SK-N-MC (cell line): ENCODE measurements around the gene TMTC4.

Experiments
- DNase-seq: peaks from one replicate; pipeline ENCODE4 v3.0.0-alpha.2; 2011; ENCODE audit warnings: low read depth, low spot score
- H3K27ac ChIP-seq: fragments of 200-600 bp; sonication (generic); 2 replicates; pipeline ENCODE4 v1.5.1; 2016; ENCODE audit warnings: mixed run types
- H3K36me3 ChIP-seq: fragments of 200-600 bp; sonication (generic); 2 replicates; pipeline ENCODE4 v1.6.1; 2017; ENCODE audit warnings: antibody characterized with exemption, low read length, mixed read lengths; ENCODE audit not compliant: insufficient read depth
- H3K4me3 ChIP-seq: fragments of 200-600 bp; sonication (generic); 2 replicates; pipeline ENCODE4 v1.5.1; 2016
- H3K9ac ChIP-seq: fragments of 200-600 bp; sonication (generic); 2 replicates; pipeline ENCODE4 v1.8.0; 2017; ENCODE audit warnings: mixed run types, mixed read lengths; ENCODE audit not compliant: insufficient read length
- H3K9me3 ChIP-seq: fragments of 200-600 bp; sonication (generic); 2 replicates; pipeline ENCODE4 v1.6.1; 2017; ENCODE audit warnings: low read depth, mild to moderate bottlenecking, antibody characterized with exemption, low read length, moderate library complexity, mixed read lengths
- EZH2 ChIP-seq: fragments of 200-600 bp; sonication (generic); IDR thresholded peaks from one replicate; pipeline ENCODE4 v1.6.1; 2017; ENCODE audit warnings: antibody characterized with exemption
- FOXP2 ChIP-seq: optimal IDR thresholded peaks from 2 replicates; pipeline ENCODE3; 2011; ENCODE audit warnings: mild to moderate bottlenecking, moderate library complexity; ENCODE audit not compliant: insufficient read depth; ENCODE audit errors: extremely low read length, control extremely low read depth
- POLR2AphosphoS5 ChIP-seq: IDR thresholded peaks from 2 replicates; pipeline ENCODE4 v1.6.1; 2012; ENCODE audit warnings: mild to moderate bottlenecking, low read depth, low read length, borderline replicate concordance

TMTC4 gene

DNA sequence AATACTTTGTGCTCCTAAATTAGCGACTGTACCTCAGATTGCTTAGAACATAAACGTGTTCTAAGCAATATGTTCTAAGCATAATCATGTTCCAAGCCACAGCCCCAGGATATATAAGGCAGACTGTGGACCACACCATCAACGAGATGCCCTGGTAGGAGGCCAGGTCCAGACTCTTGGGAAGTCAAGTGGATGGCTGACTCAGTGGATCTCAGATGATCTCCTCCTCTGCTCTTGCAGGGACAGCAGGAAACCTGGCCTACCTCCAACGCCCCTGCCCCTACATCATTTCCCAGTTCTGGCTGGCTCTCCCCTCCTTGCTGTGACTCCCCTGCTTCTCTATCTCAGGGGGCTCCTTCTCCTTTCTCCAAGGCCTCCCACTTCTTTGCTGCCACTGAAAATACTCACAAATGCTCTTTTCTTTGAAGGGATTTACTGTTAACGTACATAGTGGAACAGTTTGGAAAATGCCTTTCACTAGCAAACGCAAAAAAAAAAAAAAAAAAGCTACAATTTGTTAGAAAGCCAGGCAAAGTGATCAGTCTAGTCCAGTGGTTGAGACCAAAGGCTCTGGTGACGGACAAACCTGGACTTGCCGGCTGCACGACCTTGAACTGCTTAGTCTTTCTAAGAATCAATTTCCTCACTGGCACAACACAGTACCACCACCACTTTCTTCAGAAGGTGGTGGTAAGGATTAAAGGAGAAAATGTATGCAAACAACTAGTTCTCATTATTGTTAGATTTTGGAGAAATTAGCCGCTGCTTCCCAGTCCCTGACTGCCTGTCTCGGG, 3.0 kb downstream of the TMTC4 start:
- Histone ChIP-seq H3K9ac (no peak overlapping the region), H3K9me3 (no peaks in the 10 kb centered on the region), H3K4me3 (no peak overlapping the region), H3K27ac (no peak overlapping the region), H3K36me3 (peaks cover 37% of the 10 kb centered on the region)
- TF ChIP-seq POLR2AphosphoS5 (no peak), FOXP2 (no peak), EZH2 (no peak)
- no peak for DNase-seq

DNA sequence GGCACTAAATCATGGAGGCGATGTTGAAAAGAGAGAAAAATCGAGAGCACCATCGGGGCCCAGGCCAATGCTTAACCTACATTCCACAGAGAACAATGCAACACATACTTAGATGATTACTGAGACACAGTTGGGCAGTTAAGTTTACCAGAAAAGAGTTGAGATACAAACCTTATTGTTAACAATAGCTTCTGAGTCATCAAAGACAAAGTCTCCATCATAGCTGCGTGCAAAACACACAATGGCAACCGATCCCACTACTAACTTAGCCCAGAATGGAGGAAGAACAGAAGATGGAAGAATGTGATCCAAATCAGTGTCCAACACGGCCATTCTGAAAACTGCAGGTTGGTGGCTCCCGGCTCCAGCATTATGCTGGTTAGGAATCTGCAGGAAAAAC, 6.2 kb downstream of the TMTC4 start:
- no peaks in the 10 kb centered on the region for H3K9me3 ChIP-seq
- no peak for DNase-seq
- H3K36me3 ChIP-seq: peaks cover 65% of the 10 kb centered on the region
- TF ChIP-seq FOXP2 (no peak), EZH2 (no peak), POLR2AphosphoS5 (no peak)
- no peak overlapping the region for H3K9ac ChIP-seq
- H3K27ac ChIP-seq: no peak overlapping the region
- H3K4me3 ChIP-seq: no peak overlapping the region

DNA sequence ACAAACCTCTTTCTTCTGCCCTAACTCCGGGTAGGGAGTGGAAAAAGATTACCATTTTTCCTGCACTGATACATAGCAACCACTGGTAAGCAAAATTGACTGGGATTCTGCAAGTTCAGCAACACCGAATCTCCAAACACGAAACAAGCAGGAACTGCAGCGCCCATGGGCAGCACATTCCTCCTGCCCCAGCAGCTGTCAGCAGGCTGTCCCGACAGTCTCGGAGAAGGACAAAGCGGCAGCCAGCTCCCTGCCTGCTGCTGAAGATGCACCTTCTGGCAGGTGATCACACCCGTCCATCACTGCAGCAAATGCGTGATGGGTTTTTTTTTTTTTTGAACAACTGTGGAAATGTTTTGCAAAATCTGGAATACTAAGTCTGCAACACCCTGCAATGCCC, 6.7 kb downstream of the TMTC4 start:
- Histone ChIP-seq H3K36me3 (peaks cover 70% of the 10 kb centered on the region), H3K4me3 (no peak overlapping the region), H3K27ac (no peak overlapping the region), H3K9me3 (no peaks in the 10 kb centered on the region), H3K9ac (no peak overlapping the region)
- TF ChIP-seq EZH2: no peak
- TF ChIP-seq POLR2AphosphoS5: no peak
- no peak for TF ChIP-seq FOXP2
- no peak for DNase-seq

DNA sequence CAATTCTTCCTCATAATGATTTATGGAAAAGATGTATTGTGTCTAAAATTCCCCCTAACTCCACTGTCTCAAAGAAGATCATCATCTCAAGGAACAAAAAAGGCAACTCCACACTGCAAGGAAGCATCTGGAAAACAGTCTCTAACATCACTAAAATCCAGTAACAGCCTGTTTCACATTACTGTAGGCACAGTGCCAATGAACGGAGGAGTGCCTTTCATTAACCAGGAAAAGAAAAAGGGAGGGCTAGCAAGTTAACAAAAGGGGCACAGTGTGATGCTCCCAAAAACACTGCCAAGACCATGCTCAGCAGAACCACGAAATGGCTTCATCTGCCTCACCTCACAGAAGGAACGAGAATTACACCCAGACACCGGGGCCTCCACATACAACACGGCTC, 8.5 kb downstream of the TMTC4 start:
- TF ChIP-seq POLR2AphosphoS5: no peak
- no peak for TF ChIP-seq FOXP2
- TF ChIP-seq EZH2: no peak
- Histone ChIP-seq H3K4me3 (no peak overlapping the region), H3K9ac (no peak overlapping the region), H3K27ac (peak overlapping the region; percentile 27; the same call in 1 of the 2 replicates), H3K36me3 (peaks cover 84% of the 10 kb centered on the region), H3K9me3 (no peaks in the 10 kb centered on the region)
- DNase-seq: no peak

DNA sequence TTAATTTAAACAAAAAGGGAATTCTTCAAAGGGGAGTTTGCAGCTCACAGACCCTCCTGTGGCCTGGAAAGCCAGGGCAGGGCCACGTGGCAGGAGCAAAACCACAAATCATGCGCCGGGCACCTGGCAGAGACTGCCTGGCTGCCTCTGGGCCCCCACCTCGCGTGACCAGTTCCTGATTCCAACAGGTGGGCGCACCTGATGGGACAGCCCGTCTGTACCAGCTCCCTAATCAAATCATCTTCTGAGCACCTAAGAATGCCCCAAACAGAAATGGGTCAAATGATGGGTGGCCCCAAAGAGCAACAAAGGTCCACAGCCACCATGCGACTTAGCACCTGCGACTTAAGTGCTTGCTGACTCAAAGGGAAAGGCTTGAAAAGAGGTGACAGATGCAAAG, 9.2 kb downstream of the TMTC4 start:
- TF ChIP-seq EZH2 (no peak), POLR2AphosphoS5 (no peak), FOXP2 (no peak)
- Histone ChIP-seq H3K27ac (no peak overlapping the region), H3K36me3 (peaks cover 90% of the 10 kb centered on the region), H3K9ac (no peak overlapping the region), H3K4me3 (no peak overlapping the region), H3K9me3 (no peaks in the 10 kb centered on the region)
- no peak for DNase-seq

DNA sequence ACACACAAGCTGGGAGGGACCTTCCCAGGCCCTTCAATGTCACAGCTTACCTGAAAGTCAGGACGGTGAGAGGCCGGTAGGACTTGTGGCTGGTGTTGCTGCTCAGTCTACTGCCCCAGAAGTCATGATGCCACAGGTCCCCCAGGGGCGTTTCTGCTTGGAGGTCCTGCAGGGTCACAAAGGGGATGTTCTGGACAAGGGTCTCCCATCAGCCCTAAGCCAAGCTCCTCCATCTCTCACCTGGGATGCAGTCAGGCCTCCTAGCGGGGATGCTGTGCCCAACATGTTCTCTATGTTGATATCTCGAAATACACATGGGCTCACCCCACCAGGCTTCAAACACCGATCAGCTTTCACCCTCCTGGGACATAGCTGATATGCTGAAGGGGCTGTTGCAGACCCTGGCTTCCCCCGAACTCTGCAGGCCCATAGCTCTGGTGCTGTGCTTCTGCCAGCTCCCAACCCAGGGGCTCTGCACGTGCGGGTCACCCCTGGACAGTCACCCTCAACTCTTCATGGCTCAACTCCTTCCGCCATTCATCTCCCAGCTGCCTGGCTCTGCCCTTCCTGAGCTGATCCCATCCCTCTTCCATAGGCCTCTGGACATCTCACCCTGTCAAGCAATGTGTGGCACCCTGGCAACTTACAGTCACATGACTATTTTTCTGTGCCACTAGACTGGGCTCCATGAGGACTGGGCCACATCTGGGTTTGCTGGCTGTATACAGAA, 10.3 kb downstream of the TMTC4 start:
- TF ChIP-seq EZH2 (no peak), FOXP2 (no peak), POLR2AphosphoS5 (no peak)

DNA sequence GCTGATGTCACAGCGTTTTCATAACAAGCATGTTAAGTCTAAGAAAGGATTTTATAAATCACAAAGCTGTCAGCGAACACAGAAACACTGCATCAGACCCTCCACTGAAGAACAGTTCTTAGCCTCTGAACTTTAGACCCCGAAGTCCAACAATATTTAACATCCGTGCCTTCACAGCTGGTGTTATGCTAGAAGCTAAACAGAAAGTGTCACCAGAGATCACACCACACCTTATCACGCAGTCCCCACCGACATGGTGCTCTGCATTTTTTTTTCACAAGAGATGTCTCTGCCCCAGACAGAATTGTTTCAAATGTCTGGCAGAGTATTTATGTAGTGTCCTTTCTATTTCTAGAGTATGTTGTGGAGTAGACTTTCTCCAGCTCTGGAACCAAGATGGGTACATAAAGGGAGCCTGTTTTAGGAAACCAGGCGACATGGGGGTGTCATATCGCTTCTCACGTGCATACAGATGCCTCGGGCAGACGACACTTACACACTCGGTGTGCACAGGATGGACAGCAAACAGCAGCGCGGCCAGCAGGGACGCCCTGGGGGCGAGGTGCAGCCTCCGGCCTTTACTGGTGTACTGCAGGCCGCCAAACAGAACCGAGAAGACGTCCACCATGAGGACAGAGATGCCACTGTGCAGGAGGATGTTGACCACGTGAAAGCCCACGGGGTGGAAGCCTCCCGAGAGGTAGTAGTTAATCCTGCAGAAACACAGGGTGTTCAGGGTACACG, 12.0 kb downstream of the TMTC4 start:
- no peak for TF ChIP-seq POLR2AphosphoS5
- TF ChIP-seq EZH2: no peak
- no peak for TF ChIP-seq FOXP2
- Histone ChIP-seq H3K4me3 (no peak overlapping the region), H3K27ac (no peak overlapping the region), H3K9ac (no peak overlapping the region), H3K9me3 (no peaks in the 10 kb centered on the region), H3K36me3 (peaks cover 80% of the 10 kb centered on the region)
- no peak for DNase-seq

More for the DNA sequence above, 10.3 kb downstream of the TMTC4 start:
- no peak for DNase-seq
- no peaks in the 10 kb centered on the region for H3K9me3 ChIP-seq
- peaks cover 87% of the 10 kb centered on the region for H3K36me3 ChIP-seq
- no peak overlapping the region for H3K4me3 ChIP-seq
- H3K27ac ChIP-seq: no peak overlapping the region
- no peak overlapping the region for H3K9ac ChIP-seq

DNA sequence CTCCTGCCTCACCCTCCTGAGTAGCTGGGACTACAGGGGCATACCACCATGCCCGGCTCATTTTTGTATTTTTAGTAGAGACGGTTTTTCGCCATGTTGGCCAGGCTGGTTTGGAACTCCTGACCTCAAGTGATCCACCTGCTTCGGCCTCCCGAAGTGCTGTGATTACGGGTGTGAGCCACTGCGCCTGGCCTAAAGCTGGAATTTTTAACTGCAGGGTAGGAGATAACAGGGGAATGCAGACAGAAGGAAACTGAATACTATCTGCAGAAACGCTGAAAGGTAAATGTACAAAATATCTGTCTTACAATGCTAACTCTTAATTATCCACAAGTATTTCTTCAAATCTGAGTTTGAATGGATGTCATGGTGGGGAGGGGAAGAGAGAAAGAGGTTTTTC, 13.8 kb downstream of the TMTC4 start:
- TF ChIP-seq FOXP2 (no peak), EZH2 (no peak), POLR2AphosphoS5 (no peak)
- no peak overlapping the region for H3K27ac ChIP-seq
- no peak overlapping the region for H3K4me3 ChIP-seq
- H3K9ac ChIP-seq: no peak overlapping the region
- peaks cover 76% of the 10 kb centered on the region for H3K36me3 ChIP-seq
- no peaks in the 10 kb centered on the region for H3K9me3 ChIP-seq
- no peak for DNase-seq
